MM.1S (cell line): ENCODE measurements around the gene CTSO.

Experiments
- DNase-seq: peaks from one replicate; pipeline ENCODE4 v3.0.0-alpha.2; 2015
- H2AFZ ChIP-seq: fragments of 300-600 bp; sonication (generic); 2 replicates; pipeline ENCODE4 v1.6.0; 2016; ENCODE audit warnings: antibody characterized with exemption, low read length
- H3F3A ChIP-seq: fragments of 300-600 bp; sonication (generic); 2 replicates; pipeline ENCODE4 v1.6.1; 2016; ENCODE audit warnings: mild to moderate bottlenecking, antibody characterized with exemption, low read length, moderate library complexity, mixed read lengths; ENCODE audit not compliant: insufficient read depth
- H3K27ac ChIP-seq: fragments of 300-600 bp; sonication (generic); 2 replicates; pipeline ENCODE4 v1.5.1; 2016; ENCODE audit warnings: mild to moderate bottlenecking, low read length
- H3K27me3 ChIP-seq: fragments of 300-600 bp; sonication (generic); replicated peaks from 2 replicates; pipeline ENCODE4 v1.6.0; 2016; ENCODE audit warnings: low read length; ENCODE audit not compliant: insufficient read depth
- H3K36me3 ChIP-seq: fragments of 300-600 bp; sonication (generic); replicated peaks from 2 replicates; pipeline ENCODE4 v1.6.1; 2016; ENCODE audit warnings: mild to moderate bottlenecking, low read length, mixed read lengths; ENCODE audit not compliant: insufficient read depth
- H3K4me1 ChIP-seq: fragments of 300-600 bp; sonication (generic); 2 replicates; pipeline ENCODE4 v1.6.1; 2016; ENCODE audit warnings: low read length, mixed read lengths
- H3K4me2 ChIP-seq: fragments of 300-600 bp; sonication (generic); 2 replicates; pipeline ENCODE4 v1.6.0; 2016; ENCODE audit warnings: low read depth, low read length
- H3K4me3 ChIP-seq: fragments of 300-600 bp; sonication (generic); 2 replicates; pipeline ENCODE4 v1.5.1; 2016; ENCODE audit warnings: low read length, mixed read lengths
- H3K79me2 ChIP-seq: fragments of 300-600 bp; sonication (generic); 2 replicates; pipeline ENCODE4 v1.6.1; 2016; ENCODE audit warnings: mixed run types, low read length, mixed read lengths
- H3K9ac ChIP-seq: fragments of 300-600 bp; sonication (generic); 2 replicates; pipeline ENCODE4 v1.6.1; 2016; ENCODE audit warnings: low read length, mixed read lengths
- H3K9me2 ChIP-seq: fragments of 300-600 bp; sonication (generic); replicated peaks from 2 replicates; pipeline ENCODE4 v1.6.1; 2016; ENCODE audit warnings: mild to moderate bottlenecking, low read length, mixed read lengths; ENCODE audit not compliant: insufficient read depth
- H3K9me3 ChIP-seq: fragments of 300-600 bp; sonication (generic); replicated peaks from 2 replicates; pipeline ENCODE4 v1.6.1; 2016; ENCODE audit warnings: mild to moderate bottlenecking, low read length, mixed read lengths; ENCODE audit not compliant: insufficient read depth
- H4K20me1 ChIP-seq: fragments of 300-600 bp; sonication (generic); 2 replicates; pipeline ENCODE4 v1.6.1; 2016; ENCODE audit warnings: mild to moderate bottlenecking, low read length, moderate library complexity, mixed read lengths; ENCODE audit not compliant: insufficient read depth
- CTCF ChIP-seq: fragments of 300-600 bp; sonication (generic); IDR thresholded peaks from 2 replicates; pipeline ENCODE4 v1.5.1; 2016; ENCODE audit warnings: antibody characterized with exemption, low read length, mixed read lengths
- EZH2 ChIP-seq: fragments of 300-600 bp; sonication (generic); optimal IDR thresholded peaks from 2 replicates; pipeline ENCODE3; 2017; ENCODE audit warnings: low read depth, mild to moderate bottlenecking, antibody characterized with exemption, low read length, mixed read lengths
- EZH2phosphoT487 ChIP-seq: fragments of 300-600 bp; sonication (generic); IDR thresholded peaks from 2 replicates; pipeline ENCODE4 v1.6.1; 2018; ENCODE audit warnings: antibody characterized with exemption, low read length

CTSO gene

GRCh38 chr4:155879767-155880166 is 73.9 kb downstream of the CTSO start:
- no peak overlapping the region for H2AFZ ChIP-seq
- H3K4me2 ChIP-seq, result no peak overlapping the region
- H3K36me3 ChIP-seq, result no peaks in the 10 kb centered on the region
- no peak overlapping the region for H3K9ac ChIP-seq
- H3K27me3 ChIP-seq, result no peaks in the 10 kb centered on the region
- DNase-seq, result no peak
- peaks cover 6% of the 10 kb centered on the region for H3F3A ChIP-seq
- no peaks in the 10 kb centered on the region for H3K9me3 ChIP-seq
- H4K20me1 ChIP-seq, result no peaks in the 10 kb centered on the region
- TF ChIP-seq EZH2 (no peak), EZH2phosphoT487 (no peak), CTCF (no peak)
- H3K9me2 ChIP-seq, result no peaks in the 10 kb centered on the region
- H3K4me1 ChIP-seq, result peaks cover 3% of the 10 kb centered on the region; the same call in 1 of the 2 replicates
- H3K79me2 ChIP-seq, result no peaks in the 10 kb centered on the region
- H3K4me3 ChIP-seq, result no peak overlapping the region
- H3K27ac ChIP-seq, result no peak overlapping the region

- Histone ChIP-seq H3K79me2 (no peaks in the 10 kb centered on the region), H3K9me2 (no peaks in the 10 kb centered on the region), H3K36me3 (no peaks in the 10 kb centered on the region), H2AFZ (no peak overlapping the region), H3F3A (peaks cover 6% of the 10 kb centered on the region), H3K27ac (no peak overlapping the region), H3K9ac (no peak overlapping the region), H3K27me3 (no peaks in the 10 kb centered on the region), H3K9me3 (no peaks in the 10 kb centered on the region), H4K20me1 (no peaks in the 10 kb centered on the region), H3K4me3 (no peak overlapping the region), H3K4me1 (peaks cover 3% of the 10 kb centered on the region; the same call in 1 of the 2 replicates), H3K4me2 (no peak overlapping the region)
- DNase-seq, result no peak
- no peak for TF ChIP-seq EZH2
- TF ChIP-seq EZH2phosphoT487, result no peak
- TF ChIP-seq CTCF, result no peak
These were observed 75.1 kb downstream of the CTSO start for GRCh38 chr4:155878611-155879010.

- Histone ChIP-seq H2AFZ (no peak overlapping the region), H3K27me3 (no peaks in the 10 kb centered on the region), H3K4me1 (peaks cover 3% of the 10 kb centered on the region; the same call in 1 of the 2 replicates), H3K79me2 (no peaks in the 10 kb centered on the region), H3K4me2 (no peak overlapping the region), H3K36me3 (no peaks in the 10 kb centered on the region), H3K4me3 (no peak overlapping the region), H3K9me2 (no peaks in the 10 kb centered on the region), H3F3A (peaks cover 6% of the 10 kb centered on the region), H3K27ac (no peak overlapping the region), H4K20me1 (no peaks in the 10 kb centered on the region), H3K9ac (no peak overlapping the region), H3K9me3 (no peaks in the 10 kb centered on the region)
- no peak for DNase-seq
- TF ChIP-seq CTCF, result no peak
- TF ChIP-seq EZH2phosphoT487, result no peak
- no peak for TF ChIP-seq EZH2
These were observed 75.7 kb downstream of the CTSO start for GRCh38 chr4:155877971-155878370.
